Memory B cell (primary cell): ENCODE results near the gene NHEJ1.

Experiments used
- ATAC-seq: fragments of 150-1000 bp; cut with Tn5 transposase; 2 replicates; pipeline ENCODE4 v1.10.0; 2021; ENCODE audit warnings: low read depth, mild to moderate bottlenecking, moderate library complexity
- DNase-seq, 2 donors: peaks; one replicate each; pipeline ENCODE4 v3.0.0; 2022; ENCODE audit warnings: low spot score in 2 of 2
- H3K27ac Mint-ChIP-seq: one replicate; pipeline ENCODE4 v1.8.0; 2022; ENCODE audit warnings: mild to moderate bottlenecking, moderate library complexity, mixed read lengths
- H3K27me3 Mint-ChIP-seq: one replicate; pipeline ENCODE4 v1.8.0; 2022; ENCODE audit warnings: mixed read lengths
- H3K36me3 Mint-ChIP-seq: one replicate; pipeline ENCODE4 v1.8.0; 2022; ENCODE audit warnings: mild to moderate bottlenecking, mixed read lengths
- H3K4me1 Mint-ChIP-seq: one replicate; pipeline ENCODE4 v1.8.0; 2022; ENCODE audit warnings: mixed read lengths
- H3K4me3 Mint-ChIP-seq: one replicate; pipeline ENCODE4 v1.8.0; 2022; ENCODE audit warnings: mild to moderate bottlenecking, moderate library complexity, mixed read lengths
- H3K9me3 Mint-ChIP-seq: one replicate; pipeline ENCODE4 v1.8.0; 2022; ENCODE audit warnings: mixed read lengths

Gene NHEJ1

DNA sequence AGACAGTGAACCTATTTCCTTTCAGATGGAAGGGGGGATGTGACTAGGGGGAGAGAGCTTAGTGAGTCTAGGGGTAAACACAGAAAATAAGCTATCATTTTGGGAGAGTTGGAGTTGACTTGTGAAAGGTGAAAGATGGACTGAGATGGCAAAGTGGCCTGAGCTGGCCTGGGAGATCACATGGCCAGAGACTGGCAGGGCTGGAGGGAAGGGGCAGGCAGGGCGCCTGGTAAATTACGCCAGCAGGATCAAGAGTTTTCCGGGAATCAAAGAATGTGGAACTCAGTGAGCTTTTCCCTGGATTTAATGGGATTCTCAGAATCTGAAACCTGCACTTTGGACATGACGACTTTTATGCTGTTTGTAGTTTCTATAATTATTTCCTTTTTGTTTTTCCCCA, 118.5 kb downstream of the NHEJ1 start:
- H3K4me3 Mint-ChIP-seq: no peak overlapping the region
- peaks cover 1% of the 10 kb centered on the region for H3K9me3 Mint-ChIP-seq
- no peaks in the 10 kb centered on the region for H3K36me3 Mint-ChIP-seq
- no peak for DNase-seq
- H3K27me3 Mint-ChIP-seq: peaks cover 36% of the 10 kb centered on the region
- no peak for ATAC-seq
- H3K27ac Mint-ChIP-seq: no peak overlapping the region
- H3K4me1 Mint-ChIP-seq: peaks cover 4% of the 10 kb centered on the region

DNA sequence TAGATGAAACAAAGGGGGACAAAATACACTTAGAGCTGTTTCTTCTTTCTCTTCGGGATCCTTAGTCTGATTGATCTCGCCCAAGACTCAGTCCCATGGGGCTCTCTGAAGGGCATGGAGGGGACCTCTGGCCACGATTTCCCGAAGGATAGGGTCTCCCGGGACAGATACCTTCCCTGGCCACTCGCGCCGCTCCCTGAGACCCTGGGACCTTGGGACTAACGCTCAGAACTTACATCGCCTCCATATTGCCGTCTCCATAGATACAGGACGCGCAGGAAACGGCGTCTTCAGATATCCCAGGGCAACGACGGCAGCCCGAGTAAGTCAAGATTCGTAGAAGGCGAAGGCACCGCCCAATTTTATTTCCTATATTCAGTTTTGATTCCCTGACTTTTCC, 119.4 kb downstream of the NHEJ1 start, which contains the start of gene CFAP65:
Gene CFAP65, minus strand, starts transcription at position 265 of the 400 bp plus-strand sequence. CDS start 2,468 bp downstream, outside the sequence.
- no peak for DNase-seq
- Mint-ChIP-seq H3K36me3 (no peaks in the 10 kb centered on the region), H3K27ac (no peak within 1 kb of the TSS), H3K9me3 (peaks cover 1% of the 10 kb centered on the region), H3K4me3 (peak within 1 kb of the TSS; percentile 31), H3K4me1 (peaks cover 4% of the 10 kb centered on the region), H3K27me3 (peaks cover 33% of the 10 kb centered on the region)
- no peak for ATAC-seq

DNA sequence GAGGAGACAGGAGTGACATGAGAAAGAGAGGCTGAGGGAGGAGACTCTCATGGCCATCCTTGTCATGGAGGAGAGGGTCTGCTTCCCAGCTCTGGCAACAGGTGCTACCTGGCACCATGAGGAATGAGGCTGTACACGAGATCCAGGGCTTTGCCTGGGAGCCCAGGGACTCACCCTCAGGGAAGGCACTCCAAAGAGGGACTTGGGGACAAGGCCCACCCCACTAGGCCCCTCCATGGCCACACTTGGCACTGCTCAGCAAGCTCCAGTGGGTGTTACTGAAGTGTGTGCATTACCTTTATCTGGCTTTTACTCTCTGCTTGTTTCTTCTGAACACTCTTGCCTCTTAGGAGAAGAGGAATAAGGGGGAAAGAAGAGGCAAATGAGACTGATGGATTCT, 122.0 kb downstream of the NHEJ1 start:
- Mint-ChIP-seq H3K4me3 (no peak overlapping the region), H3K9me3 (peaks cover 1% of the 10 kb centered on the region), H3K4me1 (peaks cover 4% of the 10 kb centered on the region), H3K27ac (no peak overlapping the region), H3K27me3 (peaks cover 31% of the 10 kb centered on the region), H3K36me3 (no peaks in the 10 kb centered on the region)
- no peak for DNase-seq
- no peak for ATAC-seq

- no peak overlapping the region for H3K27ac Mint-ChIP-seq
- peaks cover 28% of the 10 kb centered on the region for H3K27me3 Mint-ChIP-seq
- ATAC-seq (no peak), DNase-seq (no peak)
- H3K9me3 Mint-ChIP-seq: peaks cover 1% of the 10 kb centered on the region
- H3K4me3 Mint-ChIP-seq: no peak overlapping the region
- no peaks in the 10 kb centered on the region for H3K36me3 Mint-ChIP-seq
- H3K4me1 Mint-ChIP-seq: peaks cover 4% of the 10 kb centered on the region
Measured at GRCh38 chr2:219037783-219038499, 122.7 kb downstream of the NHEJ1 start.

DNA sequence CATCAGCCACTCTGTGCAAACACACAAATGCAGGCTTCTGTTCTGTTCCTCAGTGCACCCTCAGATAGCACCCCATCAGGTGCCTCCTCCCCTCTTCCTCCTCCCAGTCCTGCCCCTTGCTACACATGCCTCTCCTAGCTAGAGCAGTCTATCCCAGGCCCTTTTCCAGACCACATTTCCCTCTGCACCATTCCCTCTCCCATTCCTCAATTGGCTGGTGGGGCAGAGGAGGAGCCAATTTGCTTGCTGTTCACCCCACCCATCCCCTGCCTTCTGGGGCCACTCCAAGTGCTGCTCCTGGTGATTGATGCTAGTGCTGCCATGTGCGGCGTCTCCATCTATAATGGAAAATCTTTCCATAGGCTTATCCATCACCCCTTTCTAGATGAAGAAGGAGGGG, 124.7 kb downstream of the NHEJ1 start:
- peaks cover 1% of the 10 kb centered on the region for H3K9me3 Mint-ChIP-seq
- ATAC-seq: no peak
- DNase-seq: no peak
- no peak overlapping the region for H3K27ac Mint-ChIP-seq
- no peaks in the 10 kb centered on the region for H3K36me3 Mint-ChIP-seq
- H3K4me1 Mint-ChIP-seq: no peaks in the 10 kb centered on the region
- no peak overlapping the region for H3K4me3 Mint-ChIP-seq
- peaks cover 26% of the 10 kb centered on the region for H3K27me3 Mint-ChIP-seq

GRCh38 chr2:219034823-219035222, 125.8 kb downstream of the NHEJ1 start:
- H3K36me3 Mint-ChIP-seq: no peaks in the 10 kb centered on the region
- DNase-seq: no peak
- peaks cover 1% of the 10 kb centered on the region for H3K9me3 Mint-ChIP-seq
- H3K4me3 Mint-ChIP-seq: no peak overlapping the region
- no peaks in the 10 kb centered on the region for H3K4me1 Mint-ChIP-seq
- H3K27ac Mint-ChIP-seq: no peak overlapping the region
- ATAC-seq: no peak
- peaks cover 30% of the 10 kb centered on the region for H3K27me3 Mint-ChIP-seq

DNA sequence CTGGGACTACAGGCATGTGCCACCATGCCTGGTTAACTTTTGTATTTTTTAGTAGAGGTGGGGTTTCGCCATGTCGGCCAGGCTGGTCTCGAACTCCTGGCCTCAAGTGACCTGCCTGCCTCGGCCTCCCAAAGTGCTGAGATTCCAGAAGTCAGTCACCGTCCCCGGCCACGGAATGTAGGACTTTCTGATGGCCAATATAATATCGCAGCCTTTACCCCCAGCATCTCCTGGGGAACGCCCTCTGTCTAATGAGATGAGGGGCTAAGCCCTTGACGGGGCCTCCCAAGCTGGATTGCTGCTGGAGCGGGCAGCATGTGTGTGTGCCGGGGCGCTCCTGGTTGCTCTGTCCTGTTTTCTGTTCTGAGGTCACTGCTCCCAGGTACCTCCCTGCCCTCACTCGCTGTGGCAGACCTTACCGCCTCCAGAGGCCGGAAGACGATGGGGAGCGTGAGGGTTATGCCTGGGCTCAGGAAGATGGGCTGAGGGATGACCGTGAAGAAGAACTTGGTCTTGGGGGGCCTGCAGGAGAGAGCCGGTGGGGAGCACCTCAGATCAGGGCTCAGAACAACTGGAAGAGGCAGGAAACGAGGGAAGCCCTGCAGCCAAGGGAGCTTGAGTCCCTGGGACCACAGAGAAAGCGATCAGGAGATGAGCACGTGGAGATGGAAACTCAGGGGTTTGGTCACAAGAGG, 128.4 kb downstream of the NHEJ1 start:
- Mint-ChIP-seq H3K9me3 (no peaks in the 10 kb centered on the region), H3K36me3 (no peaks in the 10 kb centered on the region), H3K4me1 (no peaks in the 10 kb centered on the region), H3K27ac (no peak overlapping the region), H3K4me3 (no peak overlapping the region), H3K27me3 (peaks cover 18% of the 10 kb centered on the region)
- ATAC-seq: no peak
- DNase-seq: no peak

GRCh38 chr2:219031005-219031738, 129.4 kb downstream of the NHEJ1 start:
- H3K27me3 Mint-ChIP-seq: peaks cover 18% of the 10 kb centered on the region
- H3K4me3 Mint-ChIP-seq: no peak overlapping the region
- H3K36me3 Mint-ChIP-seq: no peaks in the 10 kb centered on the region

DNA sequence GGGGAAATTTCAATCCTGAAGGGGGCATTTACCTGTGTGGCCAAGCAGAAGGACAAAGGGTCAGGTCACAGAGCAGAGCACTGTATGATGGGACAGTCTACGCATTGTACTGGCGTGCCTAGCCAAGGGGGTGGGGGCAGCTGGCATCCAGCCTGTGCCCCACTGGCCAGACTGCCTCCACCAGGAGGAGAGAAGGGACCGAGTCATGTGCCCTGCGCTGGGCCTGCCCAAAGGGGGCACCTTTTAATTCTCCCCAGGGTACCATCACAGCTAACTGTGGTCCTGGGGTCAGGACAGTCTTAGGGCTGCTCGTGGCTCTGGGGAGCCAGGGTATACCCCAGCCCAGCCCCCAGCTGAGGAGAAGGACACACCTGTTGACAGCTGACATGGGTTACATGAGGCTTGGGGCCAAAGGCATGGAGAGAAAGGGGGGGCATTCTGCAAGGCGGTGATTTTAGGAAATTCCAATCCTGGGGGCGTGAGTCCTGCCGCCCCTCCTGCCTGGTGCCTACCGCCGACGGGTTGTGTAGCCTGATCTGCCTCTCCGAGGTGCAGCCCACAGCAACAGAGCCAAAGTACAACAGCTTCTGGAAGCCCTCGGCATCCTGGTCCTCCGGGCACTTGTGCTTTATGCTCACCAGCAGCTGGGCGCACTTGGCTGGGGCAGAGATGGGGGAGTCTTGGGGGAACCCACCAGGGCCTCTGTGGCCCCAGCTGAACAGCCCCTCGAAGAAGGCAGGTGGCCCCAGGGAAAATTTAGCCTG, 130.3 kb downstream of the NHEJ1 start:
- ATAC-seq: no peak
- Mint-ChIP-seq H3K4me1 (no peaks in the 10 kb centered on the region), H3K36me3 (no peaks in the 10 kb centered on the region), H3K9me3 (no peaks in the 10 kb centered on the region), H3K27me3 (peaks cover 18% of the 10 kb centered on the region), H3K27ac (no peak overlapping the region), H3K4me3 (no peak overlapping the region)
- DNase-seq: no peak

More at GRCh38 chr2:219031005-219031738, 129.4 kb downstream of the NHEJ1 start:
- H3K4me1 Mint-ChIP-seq: no peaks in the 10 kb centered on the region
- ATAC-seq (no peak), DNase-seq (no peak)
- no peaks in the 10 kb centered on the region for H3K9me3 Mint-ChIP-seq
- no peak overlapping the region for H3K27ac Mint-ChIP-seq

- ATAC-seq (peak; percentile 86), DNase-seq (peak; percentile 71 to 76)
- Mint-ChIP-seq H3K9me3 (no peaks in the 10 kb centered on the region), H3K27ac (no peak overlapping the region), H3K4me1 (no peaks in the 10 kb centered on the region), H3K36me3 (no peaks in the 10 kb centered on the region), H3K4me3 (no peak overlapping the region), H3K27me3 (peaks cover 18% of the 10 kb centered on the region)
Measured at GRCh38 chr2:219029829-219030165, 130.8 kb downstream of the NHEJ1 start.

DNA sequence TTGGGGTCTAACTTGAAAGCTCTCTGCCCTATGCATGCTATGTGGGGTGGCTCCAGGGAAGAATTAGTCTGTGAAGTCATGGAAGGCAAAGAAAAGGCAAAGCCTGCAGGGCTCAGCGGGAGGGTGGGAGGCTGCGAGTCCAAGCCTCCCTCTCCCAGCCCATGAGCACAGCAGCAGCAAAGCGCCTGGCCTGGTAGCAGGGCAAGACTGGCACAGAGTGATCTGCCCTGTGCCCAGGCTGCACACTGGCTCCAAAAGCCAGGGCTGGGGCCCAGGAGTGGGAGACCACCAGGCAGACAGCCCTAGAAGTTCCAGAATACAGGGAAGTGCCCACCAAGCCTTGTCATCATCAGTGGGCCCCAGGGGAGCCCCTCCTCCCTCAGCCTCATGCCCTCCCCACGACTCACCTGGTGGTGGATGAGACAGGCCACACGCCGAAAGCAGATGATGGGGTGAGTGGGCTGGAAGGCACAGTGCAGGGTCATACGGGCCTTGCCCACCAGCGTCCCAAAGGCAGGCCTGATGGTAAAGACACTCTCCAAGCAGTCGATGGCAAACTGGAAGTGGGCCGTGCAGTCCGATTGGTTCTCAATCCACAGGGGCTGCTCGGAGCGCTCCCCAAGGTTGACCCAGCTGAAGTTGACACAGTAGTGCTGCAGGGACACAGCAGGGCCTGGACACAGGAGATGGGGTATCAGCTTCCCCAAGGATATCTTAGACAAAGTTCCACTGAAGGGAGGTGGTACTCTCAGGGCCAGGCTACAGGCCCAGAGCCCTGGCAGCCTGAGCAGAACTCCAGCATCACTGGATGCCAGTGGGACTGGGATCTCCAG, 131.4 kb downstream of the NHEJ1 start:
- peak; percentile 22 for ATAC-seq
- Mint-ChIP-seq H3K4me1 (no peaks in the 10 kb centered on the region), H3K27ac (no peak overlapping the region), H3K36me3 (no peaks in the 10 kb centered on the region), H3K27me3 (peaks cover 18% of the 10 kb centered on the region), H3K9me3 (no peaks in the 10 kb centered on the region), H3K4me3 (no peak overlapping the region)
- DNase-seq: peak in 1 of 2 donors; percentile 28

DNA sequence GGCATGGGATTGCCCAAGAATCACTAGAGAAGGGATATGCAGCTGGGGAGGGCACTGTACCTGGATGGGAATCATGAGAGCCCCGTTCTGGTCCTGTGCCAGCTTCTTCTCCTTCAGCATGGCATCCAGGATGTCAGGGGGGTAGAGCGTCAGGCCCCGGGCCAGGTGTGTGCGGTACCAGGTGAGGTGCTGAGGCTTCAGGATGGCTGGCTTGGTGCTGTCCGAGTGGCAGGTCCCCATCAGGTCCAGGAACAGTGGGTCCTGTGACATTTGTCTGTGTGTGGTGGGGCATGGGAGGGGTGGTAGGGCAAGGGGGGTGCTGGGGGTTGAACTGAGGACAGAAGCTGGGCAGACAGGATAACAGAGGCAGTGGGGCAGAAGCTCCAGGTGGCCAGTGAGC, 132.5 kb downstream of the NHEJ1 start:
- ATAC-seq (no peak), DNase-seq (no peak)
- Mint-ChIP-seq H3K36me3 (no peaks in the 10 kb centered on the region), H3K4me3 (no peak overlapping the region), H3K27ac (no peak overlapping the region), H3K27me3 (peaks cover 18% of the 10 kb centered on the region), H3K9me3 (no peaks in the 10 kb centered on the region), H3K4me1 (no peaks in the 10 kb centered on the region)

- no peak overlapping the region for H3K27ac Mint-ChIP-seq
- H3K27me3 Mint-ChIP-seq: peaks cover 18% of the 10 kb centered on the region
- no peak overlapping the region for H3K4me3 Mint-ChIP-seq
- no peak for DNase-seq
- H3K36me3 Mint-ChIP-seq: no peaks in the 10 kb centered on the region
- no peaks in the 10 kb centered on the region for H3K9me3 Mint-ChIP-seq
- no peaks in the 10 kb centered on the region for H3K4me1 Mint-ChIP-seq
- no peak for ATAC-seq
Measured at GRCh38 chr2:219027511-219028055, 133.0 kb downstream of the NHEJ1 start.
